AG10803 (cell line): ENCODE data around the gene ZBED2.
"Not testable (repeated sequence)": the region's sequence is repeated elsewhere in the genome, so short reads cannot be mapped to it uniquely, and the experiment has no call there.

Experiments used
- DNase-seq: peaks from one replicate; pipeline ENCODE4 v3.0.0; 2010; ENCODE audit warnings: low read depth
- H3K4me3 ChIP-seq: 2 replicates; pipeline ENCODE4 v1.5.1; 2011; ENCODE audit warnings: mild to moderate bottlenecking, low read length, control low read depth
- TF ChIP-seq, protein P1 (sequence below): conservative IDR thresholded peaks from 2 replicates; pipeline ENCODE4 v1.5.1; 2011; ENCODE audit warnings: mild to moderate bottlenecking, low read length, control low read depth, inconsistent platforms

The ZBED2 gene

DNA sequence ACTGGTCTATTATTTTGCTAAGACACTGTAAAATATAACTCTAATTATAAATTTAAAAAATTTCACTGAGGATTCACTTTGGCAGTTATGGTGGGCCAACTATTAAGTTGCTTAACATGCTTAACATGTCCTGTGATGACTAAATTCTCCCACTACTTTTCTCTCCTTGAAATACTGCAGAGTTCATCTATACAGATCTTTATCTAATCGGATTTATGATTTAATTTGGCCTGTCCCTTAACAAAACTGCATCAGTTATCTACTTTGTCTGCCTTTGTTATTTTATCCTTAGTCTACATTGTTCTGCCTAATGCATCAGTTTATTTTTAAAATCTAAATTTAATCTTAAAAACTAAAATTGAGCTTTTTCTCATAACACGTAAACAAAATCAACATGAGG is 26.8 kb downstream of the ZBED2 start:
- no peak for DNase-seq
- H3K4me3 ChIP-seq: no peak overlapping the region
- TF ChIP-seq, protein P1, sequence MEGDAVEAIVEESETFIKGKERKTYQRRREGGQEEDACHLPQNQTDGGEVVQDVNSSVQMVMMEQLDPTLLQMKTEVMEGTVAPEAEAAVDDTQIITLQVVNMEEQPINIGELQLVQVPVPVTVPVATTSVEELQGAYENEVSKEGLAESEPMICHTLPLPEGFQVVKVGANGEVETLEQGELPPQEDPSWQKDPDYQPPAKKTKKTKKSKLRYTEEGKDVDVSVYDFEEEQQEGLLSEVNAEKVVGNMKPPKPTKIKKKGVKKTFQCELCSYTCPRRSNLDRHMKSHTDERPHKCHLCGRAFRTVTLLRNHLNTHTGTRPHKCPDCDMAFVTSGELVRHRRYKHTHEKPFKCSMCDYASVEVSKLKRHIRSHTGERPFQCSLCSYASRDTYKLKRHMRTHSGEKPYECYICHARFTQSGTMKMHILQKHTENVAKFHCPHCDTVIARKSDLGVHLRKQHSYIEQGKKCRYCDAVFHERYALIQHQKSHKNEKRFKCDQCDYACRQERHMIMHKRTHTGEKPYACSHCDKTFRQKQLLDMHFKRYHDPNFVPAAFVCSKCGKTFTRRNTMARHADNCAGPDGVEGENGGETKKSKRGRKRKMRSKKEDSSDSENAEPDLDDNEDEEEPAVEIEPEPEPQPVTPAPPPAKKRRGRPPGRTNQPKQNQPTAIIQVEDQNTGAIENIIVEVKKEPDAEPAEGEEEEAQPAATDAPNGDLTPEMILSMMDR: no peak

DNA sequence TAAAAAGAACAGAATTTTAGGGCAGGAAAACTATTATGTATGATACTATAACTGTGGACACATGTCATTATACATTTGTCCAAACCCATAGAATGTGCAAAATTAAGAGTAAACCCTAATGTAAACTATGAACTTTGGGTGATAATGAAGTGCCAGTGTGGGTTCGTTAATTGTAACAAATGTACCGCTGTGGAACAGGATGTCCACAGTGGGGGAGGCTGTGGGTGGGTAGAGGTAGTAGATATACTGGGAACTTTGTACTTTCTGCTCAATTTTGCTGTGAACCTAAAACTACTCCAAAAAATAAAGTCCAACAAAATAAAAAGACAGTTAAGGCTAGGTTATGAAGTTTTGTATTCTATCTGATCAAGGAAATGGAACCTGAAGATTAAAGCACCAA is 28.3 kb downstream of the ZBED2 start:
- DNase-seq: no peak
- TF ChIP-seq, protein P1: no peak
- H3K4me3 ChIP-seq: no peak overlapping the region

DNA sequence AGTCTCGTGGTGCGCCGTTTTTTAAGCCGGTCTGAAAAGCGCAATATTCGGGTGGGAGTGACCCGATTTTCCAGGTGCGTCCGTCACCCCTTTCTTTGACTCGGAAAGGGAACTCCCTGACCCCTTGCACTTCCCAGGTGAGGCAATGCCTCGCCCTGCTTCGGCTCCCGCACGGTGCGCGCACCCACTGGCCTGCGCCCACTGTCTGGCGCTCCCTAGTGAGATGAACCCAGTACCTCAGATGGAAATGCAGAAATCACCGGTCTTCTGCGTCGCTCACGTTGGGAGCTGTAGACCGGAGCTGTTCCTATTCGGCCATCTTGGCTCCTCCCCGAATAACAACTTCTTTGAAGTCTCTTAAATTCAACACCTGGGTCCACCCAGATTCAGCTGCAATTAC is 33.2 kb downstream of the ZBED2 start:
- not testable (repeated sequence) for H3K4me3 ChIP-seq

DNA sequence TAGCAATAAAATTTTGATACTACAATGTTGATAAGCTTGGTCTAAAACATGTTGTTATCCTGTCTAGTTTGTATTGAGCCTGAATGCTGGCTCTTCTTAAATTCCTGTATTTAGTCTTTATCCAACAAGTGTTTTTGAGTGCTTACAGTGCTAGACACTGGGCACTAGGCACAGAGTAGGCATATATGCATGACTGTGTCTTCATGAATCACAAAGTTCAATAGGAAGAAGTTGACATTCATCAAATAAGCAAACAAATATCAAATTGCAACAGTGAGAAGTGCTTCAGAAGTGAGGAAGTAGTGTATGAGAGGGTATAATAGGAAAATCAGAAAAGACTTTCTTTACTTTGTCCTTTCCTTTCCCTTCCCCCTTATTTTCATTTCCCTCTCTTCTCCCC is 46.4 kb downstream of the ZBED2 start:
- TF ChIP-seq, protein P1: no peak
- H3K4me3 ChIP-seq: no peak overlapping the region
- DNase-seq: no peak

More for the DNA sequence above, 33.2 kb downstream of the ZBED2 start:
- not testable (repeated sequence) for DNase-seq

DNA sequence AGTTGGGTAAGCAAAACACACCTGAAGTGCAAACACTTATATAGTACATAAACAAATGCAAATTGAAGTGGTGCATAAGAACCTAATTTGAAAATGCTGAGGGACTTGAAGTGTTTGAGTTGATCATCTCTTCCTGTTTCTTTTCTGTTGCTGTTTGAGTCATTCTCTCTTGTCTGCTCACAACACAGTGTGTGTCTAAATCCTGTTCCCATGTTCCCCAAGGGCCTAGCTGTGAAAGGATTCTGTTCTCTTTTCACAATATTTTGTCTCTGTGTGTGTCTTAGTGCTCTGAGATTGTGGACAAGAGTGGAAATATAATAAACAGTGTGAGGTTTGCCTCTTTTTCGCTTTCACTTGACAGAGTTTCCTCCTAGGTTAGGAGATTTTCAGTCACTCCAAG is 47.1 kb downstream of the ZBED2 start:
- H3K4me3 ChIP-seq: no peak overlapping the region
- TF ChIP-seq, protein P1: no peak
- peak; percentile 1 for DNase-seq

DNA sequence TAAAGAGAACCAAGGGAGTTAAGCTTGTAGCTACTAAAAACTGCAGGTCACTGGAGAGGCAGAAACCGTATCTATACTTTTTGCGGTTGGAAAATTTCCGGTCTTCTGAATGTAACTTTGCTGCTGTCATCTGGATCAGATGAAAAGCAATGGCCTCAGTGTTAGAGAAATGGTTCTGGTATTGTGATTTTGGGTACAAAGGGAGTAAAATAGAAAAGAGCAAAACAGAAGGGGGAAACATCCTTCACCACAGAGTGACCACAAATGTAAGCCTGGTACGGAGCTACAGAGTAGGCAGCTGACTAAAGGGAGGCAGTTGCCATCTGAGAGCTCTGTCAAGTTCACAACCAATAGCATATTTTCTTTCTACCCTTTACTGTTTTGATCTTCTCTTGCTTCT is 47.5 kb downstream of the ZBED2 start:
- H3K4me3 ChIP-seq: no peak overlapping the region

DNA sequence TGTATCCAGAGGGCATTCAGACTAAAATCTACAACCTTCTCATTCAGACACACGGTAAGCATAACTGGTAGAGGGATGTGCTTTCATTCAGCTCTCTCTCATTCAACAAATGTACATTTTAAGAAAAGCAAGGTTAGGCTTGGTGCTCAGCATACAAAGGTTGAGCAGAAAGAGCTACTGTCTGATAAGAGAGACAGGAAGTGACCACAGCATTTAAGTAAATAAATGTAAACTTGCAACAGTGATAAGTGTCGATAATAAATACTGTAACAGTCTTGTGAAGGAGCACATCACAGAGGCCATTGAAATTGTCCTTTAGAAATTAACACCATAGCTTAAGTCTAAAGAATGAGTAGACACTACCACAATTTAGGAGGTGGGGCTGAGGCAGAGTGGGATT is 49.8 kb downstream of the ZBED2 start:
- no peak for DNase-seq
- TF ChIP-seq, protein P1: no peak
- H3K4me3 ChIP-seq: no peak overlapping the region

More for the DNA sequence above, 47.5 kb downstream of the ZBED2 start:
- DNase-seq: no peak
- TF ChIP-seq, protein P1: no peak
